ENCODE measurements around the gene KCNJ16.

The KCNJ16 gene

GRCh38 chr17:70168977-70169708 lies 94.1 kb downstream of the KCNJ16 start, which contains the start of gene KCNJ2:
Gene KCNJ2 (plus strand): TSS chr17:70169532. CDS start chr17:70175040, 5,508 bp downstream.
- Histone ChIP-seq H3K27me3 (ENCODE audit: insufficient read depth, insufficient read length) (peaks cover 19% of the 10 kb centered on the region), H3K4me3 (ENCODE audit: insufficient read length, low read depth) (peak within 1 kb of the TSS; percentile 66), H3K9ac (ENCODE audit: insufficient read length, low read depth) (peak within 1 kb of the TSS; percentile 76), H3K9me3 (ENCODE audit: insufficient read depth, low read length) (no peaks in the 10 kb centered on the region), H3K36me3 (ENCODE audit: insufficient read depth, insufficient read length, low read length) (no peaks in the 10 kb centered on the region), H3K4me1 (ENCODE audit: insufficient read depth, insufficient read length) (no peaks in the 10 kb centered on the region)
- DNase-seq (ENCODE audit: low read depth, low spot score): peak; percentile 59
- TF ChIP-seq SUZ12 (IDR thresholded peaks at IDR 0.05; ENCODE audit: extremely low read depth, insufficient read depth, insufficient read length) (no peak), ZNF274 (IDR thresholded peaks at IDR 0.05; ENCODE audit: low read depth, low read length) (no peak), YY1 (IDR thresholded peaks at IDR 0.05; ENCODE audit: insufficient read depth, insufficient read length) (no peak)

GRCh38 chr17:70169709-70170597 lies 94.9 kb downstream of the KCNJ16 start:
- H3K9ac ChIP-seq (ENCODE audit: insufficient read length, low read depth): peak overlapping the region; percentile 61
- no peak for DNase-seq (ENCODE audit: low read depth, low spot score)

GRCh38 chr17:70171159-70171558 lies 96.1 kb downstream of the KCNJ16 start:
- no peak overlapping the region for H3K9ac ChIP-seq (ENCODE audit: insufficient read length, low read depth)
- H3K4me3 ChIP-seq (ENCODE audit: insufficient read length, low read depth): no peak overlapping the region
- no peak for DNase-seq (ENCODE audit: low read depth, low spot score)
- no peaks in the 10 kb centered on the region for H3K36me3 ChIP-seq (ENCODE audit: insufficient read depth, insufficient read length, low read length)
- H3K27me3 ChIP-seq (ENCODE audit: insufficient read depth, insufficient read length): peaks cover 19% of the 10 kb centered on the region
- TF ChIP-seq ZNF274 (IDR thresholded peaks at IDR 0.05; ENCODE audit: low read depth, low read length) (no peak), YY1 (IDR thresholded peaks at IDR 0.05; ENCODE audit: insufficient read depth, insufficient read length) (no peak)
- H3K9me3 ChIP-seq (ENCODE audit: insufficient read depth, low read length): no peaks in the 10 kb centered on the region
- no peaks in the 10 kb centered on the region for H3K4me1 ChIP-seq (ENCODE audit: insufficient read depth, insufficient read length)

More at GRCh38 chr17:70169709-70170597, 94.9 kb downstream of the KCNJ16 start:
- H3K36me3 ChIP-seq (ENCODE audit: insufficient read depth, insufficient read length, low read length): no peaks in the 10 kb centered on the region
- no peaks in the 10 kb centered on the region for H3K4me1 ChIP-seq (ENCODE audit: insufficient read depth, insufficient read length)
- peak overlapping the region; percentile 50 for H3K4me3 ChIP-seq (ENCODE audit: insufficient read length, low read depth)
- H3K9me3 ChIP-seq (ENCODE audit: insufficient read depth, low read length): no peaks in the 10 kb centered on the region
- TF ChIP-seq YY1 (IDR thresholded peaks at IDR 0.05; ENCODE audit: insufficient read depth, insufficient read length): no peak
- TF ChIP-seq SUZ12 (IDR thresholded peaks at IDR 0.05; ENCODE audit: extremely low read depth, insufficient read depth, insufficient read length): no peak
- no peak for TF ChIP-seq ZNF274 (IDR thresholded peaks at IDR 0.05; ENCODE audit: low read depth, low read length)
- H3K27me3 ChIP-seq (ENCODE audit: insufficient read depth, insufficient read length): peaks cover 19% of the 10 kb centered on the region

GRCh38 chr17:70172449-70172848 lies 97.4 kb downstream of the KCNJ16 start:
- no peak overlapping the region for H3K4me3 ChIP-seq (ENCODE audit: insufficient read length, low read depth)
- no peaks in the 10 kb centered on the region for H3K36me3 ChIP-seq (ENCODE audit: insufficient read depth, insufficient read length, low read length)
- H3K4me1 ChIP-seq (ENCODE audit: insufficient read depth, insufficient read length): no peaks in the 10 kb centered on the region
- TF ChIP-seq YY1 (IDR thresholded peaks at IDR 0.05; ENCODE audit: insufficient read depth, insufficient read length): no peak
- H3K27me3 ChIP-seq (ENCODE audit: insufficient read depth, insufficient read length): peaks cover 19% of the 10 kb centered on the region
- no peak overlapping the region for H3K9ac ChIP-seq (ENCODE audit: insufficient read length, low read depth)
- no peak for DNase-seq (ENCODE audit: low read depth, low spot score)
- no peaks in the 10 kb centered on the region for H3K9me3 ChIP-seq (ENCODE audit: insufficient read depth, low read length)

- TF ChIP-seq YY1 (IDR thresholded peaks at IDR 0.05; ENCODE audit: insufficient read depth, insufficient read length): no peak
- Histone ChIP-seq H3K9me3 (ENCODE audit: insufficient read depth, low read length) (no peaks in the 10 kb centered on the region), H3K27me3 (ENCODE audit: insufficient read depth, insufficient read length) (peaks cover 17% of the 10 kb centered on the region), H3K36me3 (ENCODE audit: insufficient read depth, insufficient read length, low read length) (no peaks in the 10 kb centered on the region), H3K4me3 (ENCODE audit: insufficient read length, low read depth) (no peak overlapping the region), H3K9ac (ENCODE audit: insufficient read length, low read depth) (no peak overlapping the region), H3K4me1 (ENCODE audit: insufficient read depth, insufficient read length) (no peaks in the 10 kb centered on the region)
- no peak for DNase-seq (ENCODE audit: low read depth, low spot score)
These were observed 97.9 kb downstream of the KCNJ16 start for GRCh38 chr17:70172923-70173322.

GRCh38 chr17:70173681-70174080 lies 98.7 kb downstream of the KCNJ16 start:
- Histone ChIP-seq H3K27me3 (ENCODE audit: insufficient read depth, insufficient read length) (peaks cover 17% of the 10 kb centered on the region), H3K36me3 (ENCODE audit: insufficient read depth, insufficient read length, low read length) (no peaks in the 10 kb centered on the region), H3K9ac (ENCODE audit: insufficient read length, low read depth) (no peak overlapping the region), H3K4me3 (ENCODE audit: insufficient read length, low read depth) (no peak overlapping the region), H3K9me3 (ENCODE audit: insufficient read depth, low read length) (no peaks in the 10 kb centered on the region), H3K4me1 (ENCODE audit: insufficient read depth, insufficient read length) (no peaks in the 10 kb centered on the region)
- DNase-seq (ENCODE audit: low read depth, low spot score): no peak
- TF ChIP-seq SUZ12 (IDR thresholded peaks at IDR 0.05; ENCODE audit: extremely low read depth, insufficient read depth, insufficient read length) (no peak), ZNF274 (IDR thresholded peaks at IDR 0.05; ENCODE audit: low read depth, low read length) (no peak), YY1 (IDR thresholded peaks at IDR 0.05; ENCODE audit: insufficient read depth, insufficient read length) (no peak)

GRCh38 chr17:70181376-70181775 lies 106.4 kb downstream of the KCNJ16 start:
- no peak overlapping the region for H3K4me3 ChIP-seq (ENCODE audit: insufficient read length, low read depth)
- no peak for TF ChIP-seq SUZ12 (IDR thresholded peaks at IDR 0.05; ENCODE audit: extremely low read depth, insufficient read depth, insufficient read length)
- no peak for TF ChIP-seq ZNF274 (IDR thresholded peaks at IDR 0.05; ENCODE audit: low read depth, low read length)
- TF ChIP-seq YY1 (IDR thresholded peaks at IDR 0.05; ENCODE audit: insufficient read depth, insufficient read length): no peak
- H3K9me3 ChIP-seq (ENCODE audit: insufficient read depth, low read length): no peaks in the 10 kb centered on the region
- no peak overlapping the region for H3K9ac ChIP-seq (ENCODE audit: insufficient read length, low read depth)
- no peaks in the 10 kb centered on the region for H3K4me1 ChIP-seq (ENCODE audit: insufficient read depth, insufficient read length)
- H3K27me3 ChIP-seq (ENCODE audit: insufficient read depth, insufficient read length): no peaks in the 10 kb centered on the region
- no peaks in the 10 kb centered on the region for H3K36me3 ChIP-seq (ENCODE audit: insufficient read depth, insufficient read length, low read length)
- no peak for DNase-seq (ENCODE audit: low read depth, low spot score)

Measured in NT2/D1 (cell line).